Gastroesophageal sphincter (tissue), 4 donors: ENCODE measurements around the gene ALKBH3. TPM values are rescaled to one million over a fixed set of nuclear protein-coding genes. Genes with fewer than 3 reads are reported as not detected.

Experiments
- ATAC-seq: fragments of 150-250 bp; one replicate; pipeline ENCODE4 v1.9.1; 2016; ENCODE audit warnings: mild to moderate bottlenecking, moderate library complexity
- H3K27ac ChIP-seq, 4 donors: fragments of 200-600 bp; sonication (generic) in 3 of 4; 1 replicate in 3 of 4; 2 replicates in 1 of 4; pipeline ENCODE4 v1.5.1; 2016 to 2019
- H3K27me3 ChIP-seq: fragments of 200-600 bp; sonication (generic); one replicate; pipeline ENCODE4 v1.5.1; 2019
- H3K36me3 ChIP-seq, 2 donors: fragments of 200-600 bp; sonication (generic); one replicate each; pipeline ENCODE4 v1.5.1; 2019; ENCODE audit warnings: control low read depth in 1 of 2
- H3K4me1 ChIP-seq, 3 donors: fragments of 200-600 bp; sonication (generic); 1 replicate in 2 of 3; 2 replicates in 1 of 3; pipeline ENCODE4 v1.5.1; 2016 to 2019; ENCODE audit warnings: control low read depth in 2 of 3
- H3K4me3 ChIP-seq, 2 donors: fragments of 200-600 bp; sonication (generic); one replicate each; pipeline ENCODE4 v1.5.1; 2019; ENCODE audit warnings: mild to moderate bottlenecking in 1 of 2, moderate library complexity in 1 of 2
- H3K9me3 ChIP-seq, 3 donors: fragments of 200-600 bp; sonication (generic); one replicate each; pipeline ENCODE4 v1.5.1; 2017 to 2019; ENCODE audit warnings: control low read depth in 2 of 3
- CTCF ChIP-seq, 4 experiments: fragments of 200-600 bp in 2 of 4; fragments of 450-650 bp in 2 of 4; sonication (generic) in 1 of 4; IDR thresholded peaks; one replicate each; pipeline ENCODE4 v1.5.1; 2017 to 2019; ENCODE audit warnings: antibody characterized with exemption in 4 of 4, mild to moderate bottlenecking in 2 of 4, moderate library complexity in 2 of 4
- EP300 ChIP-seq: sonication (generic); formaldehyde crosslinking; IDR thresholded peaks from one replicate; pipeline ENCODE4 v1.6.1; 2017; ENCODE audit warnings: antibody characterized with exemption, mild to moderate bottlenecking
- POLR2A ChIP-seq, 2 donors: fragments of 450-650 bp; IDR thresholded peaks; one replicate each; pipeline ENCODE4 v1.6.1; 2017; ENCODE audit warnings: antibody characterized with exemption in 2 of 2, mild to moderate bottlenecking in 2 of 2, moderate library complexity in 1 of 2
- POLR2AphosphoS5 ChIP-seq: sonication (generic); formaldehyde crosslinking; IDR thresholded peaks from one replicate; pipeline ENCODE4 v1.6.1; 2017; ENCODE audit warnings: antibody characterized with exemption
- WGBS, 2 donors: methylation state at CpG; one replicate each; pipeline ENCODE4 v1.1.5; 2018; ENCODE audit warnings: low coverage in 1 of 2; 5-methylcytosine and 5-hydroxymethylcytosine counted together
- total RNA-seq, 4 donors: library from RNA; depleted of rRNA; stranded (reverse); fragments of >200 nt; gene quantifications; one replicate each; pipeline ENCODE4 v1.1.0, GENCODE V29; 2016

ALKBH3 gene
- total RNA-seq, 4 donors from 2014 or later = 24.0 to 41.3 (median 37.1) TPM

DNA sequence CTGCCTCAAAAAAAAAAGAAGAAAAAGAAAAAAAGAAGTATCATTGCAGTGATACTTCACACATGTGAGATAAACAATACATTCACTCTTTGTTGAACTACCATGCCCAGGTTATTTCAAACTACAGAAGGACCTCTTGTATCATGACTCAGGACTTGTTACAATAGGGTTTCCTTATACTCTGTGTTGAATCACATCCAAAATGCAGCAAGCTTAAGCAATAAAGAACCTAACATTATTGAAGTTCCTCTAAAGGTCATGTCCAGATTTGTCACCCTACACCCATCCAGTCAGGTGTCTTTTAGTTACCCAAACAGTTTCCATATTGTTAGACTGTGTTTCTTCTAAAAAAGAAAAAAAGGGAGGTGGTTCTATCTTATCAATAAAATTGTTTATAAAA, 26.9 kb upstream of the ALKBH3 start:
- Histone ChIP-seq H3K9me3 (no peaks in the 10 kb centered on the region), H3K4me1 (no peaks in the 10 kb centered on the region), H3K27ac (no peak overlapping the region), H3K27me3 (no peaks in the 10 kb centered on the region), H3K36me3 (peaks cover 0 to 28% of the 10 kb centered on the region in 2 donors), H3K4me3 (no peak overlapping the region)
- no peak for ATAC-seq
- no peak for TF ChIP-seq EP300
- TF ChIP-seq POLR2AphosphoS5 = no peak
- no peak for TF ChIP-seq POLR2A (IDR thresholded peaks at IDR 0.05)
- TF ChIP-seq CTCF (IDR thresholded peaks at IDR 0.05) = no peak

- H3K4me3 ChIP-seq = no peak overlapping the region
- ATAC-seq = no peak
- 85 to 87% methylated on average over 2 to 3 of the region's 3 CpGs for WGBS, 2 donors
- H3K4me1 ChIP-seq = no peaks in the 10 kb centered on the region
- H3K27ac ChIP-seq = no peak overlapping the region
- H3K9me3 ChIP-seq = peaks cover 0 to 15% (median 0%) of the 10 kb centered on the region in 3 donors
- H3K27me3 ChIP-seq = no peaks in the 10 kb centered on the region
- peaks cover 0 to 28% of the 10 kb centered on the region in 2 donors for H3K36me3 ChIP-seq
- no peak for TF ChIP-seq POLR2AphosphoS5
- no peak for TF ChIP-seq POLR2A (IDR thresholded peaks at IDR 0.05)
- no peak for TF ChIP-seq EP300
- TF ChIP-seq CTCF (IDR thresholded peaks at IDR 0.05) = no peak
Observed at GRCh38 chr11:43856993-43857392, 23.6 kb upstream of the ALKBH3 start.

- TF ChIP-seq CTCF (IDR thresholded peaks at IDR 0.05) = no peak
- no peak for TF ChIP-seq EP300
- no peak overlapping the region for H3K4me3 ChIP-seq
- no peak overlapping the region for H3K27ac ChIP-seq
- no peak for ATAC-seq
- no peaks in the 10 kb centered on the region for H3K27me3 ChIP-seq
- peaks cover 0 to 15% (median 0%) of the 10 kb centered on the region in 3 donors for H3K9me3 ChIP-seq
- peaks cover 0 to 11% of the 10 kb centered on the region in 2 donors for H3K36me3 ChIP-seq
- H3K4me1 ChIP-seq = no peaks in the 10 kb centered on the region
- 79 to 93% methylated on average over 2 of the region's 2 CpGs for WGBS, 2 donors
Observed at GRCh38 chr11:43861141-43861540, 19.5 kb upstream of the ALKBH3 start.

DNA sequence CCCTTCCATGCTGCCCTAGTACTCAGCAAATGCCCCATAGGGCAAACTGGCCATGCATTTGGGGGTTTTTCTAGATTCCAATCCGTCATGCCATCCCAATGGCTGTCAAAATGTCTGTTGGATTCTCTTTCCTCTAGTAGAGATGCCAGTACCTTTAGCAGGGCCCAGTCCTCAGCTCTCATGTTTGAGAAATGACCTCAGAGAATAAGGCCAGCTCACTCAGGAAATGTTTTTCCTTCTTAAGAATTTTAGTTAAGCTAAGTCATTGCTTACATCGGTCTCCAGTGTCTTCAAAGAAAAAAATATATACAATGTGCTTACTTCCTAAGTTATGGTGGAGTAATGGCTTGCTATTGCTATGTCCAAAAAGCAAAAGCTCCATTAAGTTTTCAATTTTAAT, 14.1 kb upstream of the ALKBH3 start:
- Histone ChIP-seq H3K4me3 (no peak overlapping the region), H3K36me3 (no peaks in the 10 kb centered on the region), H3K9me3 (peaks cover 0 to under 1% (median 0%) of the 10 kb centered on the region in 3 donors), H3K4me1 (no peaks in the 10 kb centered on the region), H3K27ac (no peak overlapping the region), H3K27me3 (peaks cover 16% of the 10 kb centered on the region)
- no peak for ATAC-seq
- no peak for TF ChIP-seq POLR2AphosphoS5
- TF ChIP-seq POLR2A (IDR thresholded peaks at IDR 0.05) = no peak
- TF ChIP-seq EP300 = no peak
- TF ChIP-seq CTCF (IDR thresholded peaks at IDR 0.05) = no peak
- WGBS, 2 donors = 59 to 71% methylated on average over 2 of the region's 2 CpGs

GRCh38 chr11:43866969-43867368, 13.7 kb upstream of the ALKBH3 start:
- no peaks in the 10 kb centered on the region for H3K9me3 ChIP-seq
- no peak overlapping the region for H3K4me3 ChIP-seq
- H3K4me1 ChIP-seq = no peaks in the 10 kb centered on the region
- ATAC-seq = no peak
- H3K27ac ChIP-seq = no peak overlapping the region
- TF ChIP-seq POLR2AphosphoS5 (no peak), CTCF (IDR thresholded peaks at IDR 0.05) (no peak), EP300 (no peak)
- no peaks in the 10 kb centered on the region for H3K36me3 ChIP-seq
- peaks cover 21% of the 10 kb centered on the region for H3K27me3 ChIP-seq
